Measurements from ENCODE around the gene NCOA7.
"Not testable (repeated sequence)": the region's sequence is repeated elsewhere in the genome, so short reads cannot be mapped to it uniquely, and the experiment has no call there.

The NCOA7 gene

DNA sequence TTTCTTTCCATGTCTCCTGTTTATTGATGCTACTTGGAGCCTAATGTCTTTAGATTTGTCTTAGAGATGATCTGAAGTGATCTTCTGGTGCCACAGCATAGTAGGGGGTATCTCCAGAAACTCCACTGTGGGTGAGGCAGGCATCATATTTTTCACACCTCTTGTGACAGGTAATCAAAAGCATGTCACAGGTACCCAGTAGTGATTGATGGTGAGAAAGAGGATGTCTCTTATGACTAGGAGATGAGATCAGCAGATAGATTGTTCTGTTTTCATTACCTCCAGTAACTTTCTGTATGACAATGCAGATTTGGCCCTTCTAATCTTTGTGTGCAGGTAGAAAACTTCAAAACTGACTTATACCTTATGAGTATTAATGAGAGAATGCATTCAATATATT lies 13.5 kb downstream of the NCOA7 start:
- no peak overlapping the region for H3K4ac ChIP-seq (ENCODE audit: low read length)
- H3K9ac ChIP-seq (ENCODE audit: low read depth, low read length, poor library complexity), result no peak overlapping the region
- H2AK5ac ChIP-seq (ENCODE audit: low read depth, low read length), result no peak overlapping the region
- H3K36me3 ChIP-seq (replicated peaks in 1 of 2; ENCODE audit: control insufficient read depth in 2 of 2, insufficient read depth in 2 of 2, low read length in 2 of 2), result no peaks in the 10 kb centered on the region
- H2BK15ac ChIP-seq (ENCODE audit: low read length), result no peak overlapping the region
- no peak overlapping the region for H3K23ac ChIP-seq (ENCODE audit: low read depth, low read length, poor library complexity)
- H3K4me2 ChIP-seq (ENCODE audit: insufficient read depth, low read length, poor library complexity, severe bottlenecking), result no peak overlapping the region
- DNase-seq (ENCODE audit: low spot score), result no peak
- H3K14ac ChIP-seq (ENCODE audit: low read length), result no peak overlapping the region
- no peak overlapping the region for H3K18ac ChIP-seq (ENCODE audit: low read length)
- H3K79me1 ChIP-seq (ENCODE audit: low read depth, low read length), result no peaks in the 10 kb centered on the region
- no peak overlapping the region for H3K4me3 ChIP-seq (ENCODE audit: low read length in 2 of 2)
- no peaks in the 10 kb centered on the region for H3K27me3 ChIP-seq (ENCODE audit: control insufficient read depth in 3 of 3, insufficient read depth in 3 of 3, low read depth in 1 of 3, low read length in 3 of 3)
- H2BK120ac ChIP-seq (ENCODE audit: low read depth, low read length), result no peak overlapping the region
- no peak overlapping the region for H4K8ac ChIP-seq (ENCODE audit: low read depth, low read length)
- no peak overlapping the region for H3K27ac ChIP-seq (replicated peaks; ENCODE audit: low read length)
- H2BK5ac ChIP-seq (ENCODE audit: low read length), result no peak overlapping the region
- no peaks in the 10 kb centered on the region for H3K9me3 ChIP-seq (replicated peaks in 1 of 2; ENCODE audit: control insufficient read depth in 2 of 2, insufficient read depth in 1 of 2, low read depth in 1 of 2, low read length in 2 of 2)
- H2AFZ ChIP-seq (ENCODE audit: low read length), result no peak overlapping the region
- no peaks in the 10 kb centered on the region for H3K4me1 ChIP-seq (ENCODE audit: control insufficient read depth in 2 of 2, insufficient read depth in 1 of 2, low read depth in 1 of 2, low read length in 2 of 2)
- H2BK12ac ChIP-seq (ENCODE audit: low read length), result no peak overlapping the region
- H4K91ac ChIP-seq (ENCODE audit: low read depth, low read length, poor library complexity), result no peak overlapping the region

DNA sequence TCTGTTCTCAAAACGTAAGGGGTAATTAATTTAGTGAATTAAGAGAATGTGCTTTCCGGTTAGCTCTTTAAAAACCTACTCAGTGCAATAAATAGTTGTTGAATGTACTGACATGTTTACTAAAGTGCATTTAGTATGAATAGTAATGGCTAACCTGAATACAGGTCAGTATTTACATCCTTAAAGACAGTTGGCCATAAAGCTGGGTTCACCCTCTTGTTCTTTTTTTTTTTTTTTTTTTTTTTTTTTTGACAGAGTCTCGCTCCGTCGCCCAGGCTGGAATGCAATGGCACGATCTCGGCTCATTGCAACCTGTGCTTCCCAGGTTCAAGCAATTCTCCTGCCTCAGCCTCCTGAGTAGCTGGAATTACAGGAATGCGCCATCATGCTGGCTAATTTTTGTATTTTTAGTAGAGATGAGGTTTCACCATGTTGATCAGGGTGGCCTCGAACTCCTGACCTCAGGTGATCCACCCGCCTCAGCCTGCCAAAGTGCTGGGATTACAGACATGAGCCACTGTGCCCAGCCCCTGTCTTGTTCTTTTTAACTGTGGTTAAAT lies 14.2 kb downstream of the NCOA7 start:
- not testable (repeated sequence) for H3K27me3 ChIP-seq (ENCODE audit: control insufficient read depth in 3 of 3, insufficient read depth in 3 of 3, low read depth in 1 of 3, low read length in 3 of 3); H2AFZ ChIP-seq (ENCODE audit: low read length); H3K23ac ChIP-seq (ENCODE audit: low read depth, low read length, poor library complexity); H3K18ac ChIP-seq (ENCODE audit: low read length); H4K8ac ChIP-seq (ENCODE audit: low read depth, low read length); H2AK5ac ChIP-seq (ENCODE audit: low read depth, low read length); H4K91ac ChIP-seq (ENCODE audit: low read depth, low read length, poor library complexity); H3K4ac ChIP-seq (ENCODE audit: low read length); H2BK15ac ChIP-seq (ENCODE audit: low read length); H2BK120ac ChIP-seq (ENCODE audit: low read depth, low read length); H3K4me3 ChIP-seq (ENCODE audit: low read length in 2 of 2); H3K36me3 ChIP-seq (replicated peaks in 1 of 2; ENCODE audit: control insufficient read depth in 2 of 2, insufficient read depth in 2 of 2, low read length in 2 of 2); H3K9me3 ChIP-seq (replicated peaks in 1 of 2; ENCODE audit: control insufficient read depth in 2 of 2, insufficient read depth in 1 of 2, low read depth in 1 of 2, low read length in 2 of 2); H3K79me1 ChIP-seq (ENCODE audit: low read depth, low read length); H2BK5ac ChIP-seq (ENCODE audit: low read length); DNase-seq (ENCODE audit: low spot score); H3K14ac ChIP-seq (ENCODE audit: low read length); H3K4me1 ChIP-seq (ENCODE audit: control insufficient read depth in 2 of 2, insufficient read depth in 1 of 2, low read depth in 1 of 2, low read length in 2 of 2); H3K27ac ChIP-seq (replicated peaks; ENCODE audit: low read length); H3K4me2 ChIP-seq (ENCODE audit: insufficient read depth, low read length, poor library complexity, severe bottlenecking); H3K9ac ChIP-seq (ENCODE audit: low read depth, low read length, poor library complexity); H2BK12ac ChIP-seq (ENCODE audit: low read length)
- WGBS, 2 donors (ENCODE audit: extremely low coverage in 2 of 2, insufficient read length in 2 of 2, insufficient replicate concordance in 1 of 2), result no CpG with 5 or more reads among the region's 10 CpGs

DNA sequence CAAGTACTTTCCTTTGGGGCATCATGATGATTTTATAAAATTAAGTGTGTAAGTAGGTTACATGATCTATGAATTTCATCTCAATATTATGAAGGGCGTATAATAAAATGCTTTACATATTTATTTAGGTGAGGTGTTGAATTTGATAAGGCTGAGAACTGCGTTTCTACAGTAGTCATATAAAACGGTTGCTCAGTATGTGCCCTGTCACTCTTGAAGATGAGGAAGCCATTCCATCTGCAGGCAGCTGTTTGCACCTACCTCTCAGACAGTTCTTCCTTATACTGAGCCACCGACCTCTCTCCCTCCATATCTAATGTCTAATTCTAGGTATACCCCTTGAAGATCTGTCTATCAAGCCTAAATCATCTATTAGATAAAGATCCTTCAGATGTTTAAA lies 16.1 kb downstream of the NCOA7 start:
- no peak overlapping the region for H3K4ac ChIP-seq (ENCODE audit: low read length)
- H3K4me2 ChIP-seq (ENCODE audit: insufficient read depth, low read length, poor library complexity, severe bottlenecking), result no peak overlapping the region
- H3K23ac ChIP-seq (ENCODE audit: low read depth, low read length, poor library complexity), result no peak overlapping the region
- H4K8ac ChIP-seq (ENCODE audit: low read depth, low read length), result no peak overlapping the region
- H2BK12ac ChIP-seq (ENCODE audit: low read length), result no peak overlapping the region
- peaks cover 2 to 6% of the 10 kb centered on the region in 2 donors for H3K4me1 ChIP-seq (ENCODE audit: control insufficient read depth in 2 of 2, insufficient read depth in 1 of 2, low read depth in 1 of 2, low read length in 2 of 2)
- H3K4me3 ChIP-seq (ENCODE audit: low read length in 2 of 2), result no peak overlapping the region
- H2BK120ac ChIP-seq (ENCODE audit: low read depth, low read length), result no peak overlapping the region
- H3K18ac ChIP-seq (ENCODE audit: low read length), result no peak overlapping the region
- no peak overlapping the region for H2BK5ac ChIP-seq (ENCODE audit: low read length)
- H3K79me1 ChIP-seq (ENCODE audit: low read depth, low read length), result peaks cover 2% of the 10 kb centered on the region
- H3K27me3 ChIP-seq (ENCODE audit: control insufficient read depth in 3 of 3, insufficient read depth in 3 of 3, low read depth in 1 of 3, low read length in 3 of 3), result no peaks in the 10 kb centered on the region
- H2AFZ ChIP-seq (ENCODE audit: low read length), result no peak overlapping the region
- no peak overlapping the region for H3K27ac ChIP-seq (replicated peaks; ENCODE audit: low read length)
- no peaks in the 10 kb centered on the region for H3K9me3 ChIP-seq (replicated peaks in 1 of 2; ENCODE audit: control insufficient read depth in 2 of 2, insufficient read depth in 1 of 2, low read depth in 1 of 2, low read length in 2 of 2)
- H2BK15ac ChIP-seq (ENCODE audit: low read length), result no peak overlapping the region
- no peaks in the 10 kb centered on the region for H3K36me3 ChIP-seq (replicated peaks in 1 of 2; ENCODE audit: control insufficient read depth in 2 of 2, insufficient read depth in 2 of 2, low read length in 2 of 2)
- H2AK5ac ChIP-seq (ENCODE audit: low read depth, low read length), result no peak overlapping the region
- WGBS, 2 donors (ENCODE audit: extremely low coverage in 2 of 2, insufficient read length in 2 of 2, insufficient replicate concordance in 1 of 2), result no CpG with 5 or more reads among the region's 4 CpGs
- no peak for DNase-seq (ENCODE audit: low spot score)
- H3K9ac ChIP-seq (ENCODE audit: low read depth, low read length, poor library complexity), result no peak overlapping the region
- no peak overlapping the region for H4K91ac ChIP-seq (ENCODE audit: low read depth, low read length, poor library complexity)
- H3K14ac ChIP-seq (ENCODE audit: low read length), result no peak overlapping the region

DNA sequence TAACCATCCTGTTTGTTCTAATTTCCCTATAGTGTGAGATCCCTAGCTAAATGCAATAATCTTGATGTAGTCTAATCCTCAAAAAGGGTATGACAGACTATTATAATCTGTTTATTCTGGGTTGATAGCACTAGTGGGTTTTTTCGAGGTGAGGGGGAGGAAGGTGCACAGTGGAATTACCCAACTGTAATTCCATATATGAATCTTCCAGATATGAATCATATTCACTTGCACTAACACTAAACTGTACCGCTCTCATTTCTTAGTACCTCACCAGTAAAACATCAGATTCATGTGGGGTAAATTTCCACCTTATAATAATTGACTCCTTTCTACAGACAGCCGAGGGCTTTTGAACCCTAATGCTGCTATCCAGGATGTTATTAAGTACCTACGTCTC lies 16.5 kb downstream of the NCOA7 start:
- Histone ChIP-seq H3K4me3 (ENCODE audit: low read length in 2 of 2) (no peak overlapping the region), H2BK15ac (ENCODE audit: low read length) (no peak overlapping the region), H3K4me2 (ENCODE audit: insufficient read depth, low read length, poor library complexity, severe bottlenecking) (no peak overlapping the region), H2BK5ac (ENCODE audit: low read length) (no peak overlapping the region), H2BK120ac (ENCODE audit: low read depth, low read length) (no peak overlapping the region), H3K23ac (ENCODE audit: low read depth, low read length, poor library complexity) (no peak overlapping the region), H2AFZ (ENCODE audit: low read length) (no peak overlapping the region), H3K36me3 (replicated peaks in 1 of 2; ENCODE audit: control insufficient read depth in 2 of 2, insufficient read depth in 2 of 2, low read length in 2 of 2) (no peaks in the 10 kb centered on the region), H2AK5ac (ENCODE audit: low read depth, low read length) (no peak overlapping the region), H3K79me1 (ENCODE audit: low read depth, low read length) (peaks cover 2% of the 10 kb centered on the region), H3K9ac (ENCODE audit: low read depth, low read length, poor library complexity) (no peak overlapping the region), H4K91ac (ENCODE audit: low read depth, low read length, poor library complexity) (no peak overlapping the region), H2BK12ac (ENCODE audit: low read length) (no peak overlapping the region), H3K27ac (replicated peaks; ENCODE audit: low read length) (no peak overlapping the region), H3K4me1 (ENCODE audit: control insufficient read depth in 2 of 2, insufficient read depth in 1 of 2, low read depth in 1 of 2, low read length in 2 of 2) (peaks cover 2 to 6% of the 10 kb centered on the region in 2 donors), H3K4ac (ENCODE audit: low read length) (no peak overlapping the region), H3K27me3 (ENCODE audit: control insufficient read depth in 3 of 3, insufficient read depth in 3 of 3, low read depth in 1 of 3, low read length in 3 of 3) (no peaks in the 10 kb centered on the region), H3K14ac (ENCODE audit: low read length) (no peak overlapping the region), H3K9me3 (replicated peaks in 1 of 2; ENCODE audit: control insufficient read depth in 2 of 2, insufficient read depth in 1 of 2, low read depth in 1 of 2, low read length in 2 of 2) (no peaks in the 10 kb centered on the region), H4K8ac (ENCODE audit: low read depth, low read length) (no peak overlapping the region), H3K18ac (ENCODE audit: low read length) (no peak overlapping the region)
- WGBS, 2 donors (ENCODE audit: extremely low coverage in 2 of 2, insufficient read length in 2 of 2, insufficient replicate concordance in 1 of 2), result no CpG with 5 or more reads among the region's 4 CpGs
- DNase-seq (ENCODE audit: low spot score), result no peak
